Sigmoid colon (tissue), 7 donors: Measurements from ENCODE around the gene CAPN13. TPM values are rescaled to one million over a fixed set of nuclear protein-coding genes. Genes with fewer than 3 reads are reported as not detected.

Experiments
- DNase-seq: peaks from one replicate; pipeline ENCODE4 v3.0.0-alpha.2; 2019
- H3K27ac ChIP-seq, 4 donors: fragments of 200-600 bp; sonication (generic); one replicate each; pipeline ENCODE4 v1.5.1; 2016 to 2019; ENCODE audit warnings: mild to moderate bottlenecking in 1 of 4
- H3K27me3 ChIP-seq, 3 donors: fragments of 200-600 bp; sonication (generic); one replicate each; pipeline ENCODE4 v1.5.1; 2019; ENCODE audit warnings: mild to moderate bottlenecking in 1 of 3
- H3K36me3 ChIP-seq, 4 donors: fragments of 200-600 bp; sonication (generic); one replicate each; pipeline ENCODE4 v1.5.1; 2016 to 2019
- H3K4me1 ChIP-seq, 4 donors: fragments of 200-600 bp; sonication (generic); one replicate each; pipeline ENCODE4 v1.5.1; 2017 to 2019
- H3K4me3 ChIP-seq, 4 donors: fragments of 200-600 bp; sonication (generic); one replicate each; pipeline ENCODE4 v1.5.1; 2017 to 2019; ENCODE audit warnings: mild to moderate bottlenecking in 2 of 4, moderate library complexity in 1 of 4
- H3K9me3 ChIP-seq, 4 donors: fragments of 200-600 bp in 3 of 4; sonication (generic) in 3 of 4; one replicate each; pipeline versions ENCODE4 v1.5.1 to v1.6.1; 2013 to 2019
- EP300 ChIP-seq, 4 donors: sonication (generic); formaldehyde crosslinking; IDR thresholded peaks; one replicate each; pipeline ENCODE4 v1.6.1; 2017; ENCODE audit warnings: antibody characterized with exemption in 4 of 4
- POLR2A ChIP-seq, 2 donors: fragments of 450-650 bp; IDR thresholded peaks; one replicate each; pipeline ENCODE4 v1.6.1; 2016; ENCODE audit warnings: antibody characterized with exemption in 2 of 2, mild to moderate bottlenecking in 2 of 2, moderate library complexity in 2 of 2
- POLR2AphosphoS5 ChIP-seq, 4 donors: sonication (generic); formaldehyde crosslinking; IDR thresholded peaks; one replicate each; pipeline ENCODE4 v1.6.1; 2017; ENCODE audit warnings: antibody characterized with exemption in 4 of 4
- WGBS, 2 donors: extraction: QIAGEN DNeasy Blood & Tissue Kit; methylation state at CpG; one replicate each; pipeline ENCODE4 v1.1.7; 2013; 5-methylcytosine and 5-hydroxymethylcytosine counted together
- intact Hi-C: fragments of 100-400 bp; cut with DNase I; formaldehyde crosslinking; loops from one replicate; pipeline ENCODE4 v1.15.1; 2023
- polyA plus RNA-seq, 3 donors: library from polyadenylated mRNA; stranded (reverse); fragments of 200-250 nt; gene quantifications; one replicate each; pipeline ENCODE4 v1.2.3, GENCODE V29; 2013
- total RNA-seq, 4 donors: library from RNA; depleted of rRNA; stranded (reverse); fragments of >200 nt; gene quantifications; one replicate each; pipeline ENCODE4 v1.1.0, GENCODE V29; 2016
- TF ChIP-seq, protein P1 (sequence below), 4 experiments: fragments of 450-650 bp in 3 of 4; fragments of 200-600 bp in 1 of 4; IDR thresholded peaks; one replicate each; pipeline ENCODE4 v1.5.1; 2016 to 2019; ENCODE audit warnings: antibody characterized with exemption in 4 of 4, mild to moderate bottlenecking in 3 of 4, moderate library complexity in 2 of 4
- donor health status: healthy with polysubstance abuse.
- donor health status: Bipolar disorder and iron deficiency.
- donor health status: healthy.

Gene CAPN13
- total and polyA plus RNA-seq, 7 donors, result 11.4 to 17.3 (median 12.2) TPM; not detected in 4

DNA sequence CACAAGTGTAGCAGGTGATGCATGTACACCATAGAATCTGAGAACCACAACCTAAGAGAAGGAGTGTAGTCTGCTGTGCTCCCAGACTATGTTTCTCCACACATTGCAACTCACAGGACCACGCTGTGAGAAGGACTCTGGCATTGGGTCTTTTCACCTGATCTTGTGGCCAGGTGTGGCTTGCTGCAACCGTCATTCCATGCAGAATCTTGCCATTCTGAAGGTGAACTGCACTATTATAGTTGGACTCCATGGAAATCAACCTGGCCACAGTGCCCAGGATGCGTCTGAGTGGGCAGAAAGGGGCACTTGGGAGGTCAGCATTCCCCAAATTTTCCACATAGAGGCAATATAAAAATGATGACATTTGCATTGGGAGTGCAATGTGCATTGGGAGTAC, 122.2 kb downstream of the CAPN13 start:
- Histone ChIP-seq H3K36me3 (no peaks in the 10 kb centered on the region), H3K27me3 (no peaks in the 10 kb centered on the region), H3K9me3 (no peaks in the 10 kb centered on the region), H3K4me3 (no peak overlapping the region), H3K27ac (no peak overlapping the region), H3K4me1 (peaks cover 0 to 28% (median 22%) of the 10 kb centered on the region in 4 donors)
- intact Hi-C loops, result no loop called here
- peak; percentile 13 for DNase-seq
- 93% methylated on average over 3 of the region's 3 CpGs for WGBS, 2 donors
- TF ChIP-seq POLR2AphosphoS5 (IDR thresholded peaks at IDR 0.05) (no peak), POLR2A (IDR thresholded peaks at IDR 0.05) (no peak), EP300 (IDR thresholded peaks at IDR 0.05) (no peak)
- TF ChIP-seq, protein P1, sequence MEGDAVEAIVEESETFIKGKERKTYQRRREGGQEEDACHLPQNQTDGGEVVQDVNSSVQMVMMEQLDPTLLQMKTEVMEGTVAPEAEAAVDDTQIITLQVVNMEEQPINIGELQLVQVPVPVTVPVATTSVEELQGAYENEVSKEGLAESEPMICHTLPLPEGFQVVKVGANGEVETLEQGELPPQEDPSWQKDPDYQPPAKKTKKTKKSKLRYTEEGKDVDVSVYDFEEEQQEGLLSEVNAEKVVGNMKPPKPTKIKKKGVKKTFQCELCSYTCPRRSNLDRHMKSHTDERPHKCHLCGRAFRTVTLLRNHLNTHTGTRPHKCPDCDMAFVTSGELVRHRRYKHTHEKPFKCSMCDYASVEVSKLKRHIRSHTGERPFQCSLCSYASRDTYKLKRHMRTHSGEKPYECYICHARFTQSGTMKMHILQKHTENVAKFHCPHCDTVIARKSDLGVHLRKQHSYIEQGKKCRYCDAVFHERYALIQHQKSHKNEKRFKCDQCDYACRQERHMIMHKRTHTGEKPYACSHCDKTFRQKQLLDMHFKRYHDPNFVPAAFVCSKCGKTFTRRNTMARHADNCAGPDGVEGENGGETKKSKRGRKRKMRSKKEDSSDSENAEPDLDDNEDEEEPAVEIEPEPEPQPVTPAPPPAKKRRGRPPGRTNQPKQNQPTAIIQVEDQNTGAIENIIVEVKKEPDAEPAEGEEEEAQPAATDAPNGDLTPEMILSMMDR (IDR thresholded peaks at IDR 0.05), result no peak

DNA sequence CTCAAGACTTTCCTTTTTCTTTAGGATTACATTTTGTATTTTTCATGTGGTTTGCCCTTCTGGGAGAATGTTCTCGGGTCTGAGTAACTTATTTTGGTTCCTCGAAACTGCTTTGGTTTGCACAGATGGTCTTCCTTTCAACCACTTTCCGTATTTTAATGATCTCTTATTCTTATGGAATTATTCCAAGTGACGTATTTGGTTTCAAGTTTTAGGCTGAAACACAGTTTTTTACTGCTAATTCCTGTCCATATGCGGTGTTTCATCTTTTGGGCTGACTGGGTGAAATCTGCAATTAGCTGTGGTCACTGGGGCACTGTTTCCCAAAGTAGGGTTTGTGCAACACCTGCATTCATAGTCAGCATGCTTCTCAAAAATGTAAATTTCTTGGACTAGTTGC, 122.7 kb downstream of the CAPN13 start:
- H3K36me3 ChIP-seq, result no peaks in the 10 kb centered on the region
- peak; percentile 14 for DNase-seq
- WGBS, 2 donors, result 81 to 82% methylated on average over 5 of the region's 5 CpGs
- peaks cover 0 to 23% (median 18%) of the 10 kb centered on the region in 4 donors for H3K4me1 ChIP-seq
- intact Hi-C loops, result no loop called here
- H3K4me3 ChIP-seq, result no peak overlapping the region
- no peaks in the 10 kb centered on the region for H3K9me3 ChIP-seq
- TF ChIP-seq EP300 (IDR thresholded peaks at IDR 0.05) (no peak), POLR2AphosphoS5 (IDR thresholded peaks at IDR 0.05) (no peak)
- TF ChIP-seq, protein P1 (IDR thresholded peaks at IDR 0.05), result no peak
- no peak overlapping the region for H3K27ac ChIP-seq
- no peaks in the 10 kb centered on the region for H3K27me3 ChIP-seq

DNA sequence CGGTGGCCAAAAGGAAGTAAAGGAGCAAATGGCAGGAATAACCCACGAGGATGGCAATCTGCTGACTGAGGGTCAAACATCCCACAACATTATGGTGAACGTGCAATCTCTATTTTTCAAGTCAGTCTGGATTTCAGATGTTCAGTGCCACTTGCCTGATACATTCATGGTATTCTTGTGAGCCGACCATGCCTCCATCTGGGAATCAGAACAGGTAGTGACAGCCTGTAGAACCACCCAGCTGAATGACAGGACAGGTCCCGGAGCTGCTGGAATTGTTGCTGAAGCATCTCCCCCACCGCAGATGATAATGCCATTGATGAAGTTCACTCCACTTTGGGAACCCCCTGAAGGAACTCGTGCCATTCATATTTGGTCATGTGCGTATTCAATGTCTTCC, 123.2 kb downstream of the CAPN13 start:
- peak; percentile 42 for DNase-seq
- Histone ChIP-seq H3K36me3 (no peaks in the 10 kb centered on the region), H3K27ac (no peak overlapping the region), H3K4me3 (no peak overlapping the region), H3K9me3 (no peaks in the 10 kb centered on the region), H3K27me3 (no peaks in the 10 kb centered on the region), H3K4me1 (peaks cover 0 to 18% (median 13%) of the 10 kb centered on the region in 4 donors)
- intact Hi-C loops, result no loop called here
- no peak for TF ChIP-seq EP300 (IDR thresholded peaks at IDR 0.05)
- TF ChIP-seq POLR2A (IDR thresholded peaks at IDR 0.05), result no peak
- TF ChIP-seq, protein P1 (IDR thresholded peaks at IDR 0.05), result no peak
- TF ChIP-seq POLR2AphosphoS5 (IDR thresholded peaks at IDR 0.05), result no peak
- 93 to 94% methylated on average over 8 of the region's 8 CpGs for WGBS, 2 donors

DNA sequence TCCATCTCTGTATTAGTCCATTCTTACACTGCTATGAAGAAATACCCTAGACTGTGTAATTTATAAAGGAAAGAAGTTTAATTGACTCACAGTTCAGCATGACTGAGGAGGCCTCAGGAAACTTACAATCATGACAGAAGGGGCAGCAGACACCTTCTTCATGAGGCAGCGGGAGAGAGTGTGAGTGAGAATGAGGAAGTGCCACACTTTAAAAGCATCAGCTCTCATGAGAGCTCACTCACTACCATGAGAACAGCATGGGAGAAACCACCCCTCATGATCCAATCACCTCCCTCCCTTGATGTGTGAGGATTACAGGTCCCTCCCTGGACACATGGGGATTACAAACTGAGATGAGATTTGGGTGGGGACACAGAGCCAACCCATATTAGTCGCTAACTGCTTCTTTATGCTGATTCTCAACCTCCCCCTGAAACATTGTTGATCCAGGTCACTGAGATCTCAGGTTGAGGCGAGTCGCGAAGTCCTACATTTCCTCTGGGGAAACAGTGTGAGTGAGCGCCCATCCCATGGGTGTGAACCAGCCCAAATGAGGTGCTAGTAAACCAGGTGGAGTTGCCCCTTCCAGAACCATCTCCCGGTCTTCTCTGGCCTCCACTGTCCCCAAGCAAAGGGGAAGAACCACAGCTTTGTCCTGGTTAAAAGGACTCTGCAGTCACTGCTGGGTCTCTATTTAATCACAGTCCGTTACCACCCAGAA, 123.8 kb downstream of the CAPN13 start:
- Histone ChIP-seq H3K27ac (no peak overlapping the region), H3K9me3 (no peaks in the 10 kb centered on the region), H3K27me3 (no peaks in the 10 kb centered on the region), H3K4me1 (peaks cover 0 to 12% (median 7%) of the 10 kb centered on the region in 4 donors), H3K4me3 (no peak overlapping the region), H3K36me3 (no peaks in the 10 kb centered on the region)
- DNase-seq, result peak; percentile 27
- intact Hi-C loops, result no loop called here
- TF ChIP-seq POLR2A (IDR thresholded peaks at IDR 0.05) (no peak), EP300 (IDR thresholded peaks at IDR 0.05) (no peak), POLR2AphosphoS5 (IDR thresholded peaks at IDR 0.05) (no peak)
- TF ChIP-seq, protein P1 (IDR thresholded peaks at IDR 0.05), result no peak
- WGBS, 2 donors, result 90 to 94% methylated on average over 8 of the region's 8 CpGs

DNA sequence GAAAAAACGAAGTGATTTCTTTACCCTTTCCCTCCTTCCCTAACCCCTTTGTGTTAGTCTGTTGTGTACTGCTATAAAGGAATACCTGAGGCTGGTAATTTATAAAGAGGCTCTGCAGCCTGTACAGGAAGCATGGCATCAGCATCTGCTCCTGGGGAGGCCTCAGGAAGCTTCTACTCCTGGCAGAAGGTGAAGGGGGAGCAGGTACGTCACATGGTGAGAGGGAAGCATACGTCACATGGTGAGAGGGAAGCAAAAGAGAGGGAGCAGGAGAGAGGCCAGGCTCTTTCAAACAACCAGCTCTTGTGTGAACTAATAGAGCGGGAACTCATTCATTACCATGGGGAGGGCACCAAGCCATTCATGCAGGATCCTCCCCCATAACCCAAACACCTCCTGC, 126.2 kb downstream of the CAPN13 start:
- TF ChIP-seq, protein P1 (IDR thresholded peaks at IDR 0.05), result no peak
- TF ChIP-seq EP300 (IDR thresholded peaks at IDR 0.05) (no peak), POLR2AphosphoS5 (IDR thresholded peaks at IDR 0.05) (no peak), POLR2A (IDR thresholded peaks at IDR 0.05) (no peak)
- intact Hi-C loops, result no loop called here
- Histone ChIP-seq H3K4me1 (no peaks in the 10 kb centered on the region), H3K9me3 (no peaks in the 10 kb centered on the region), H3K4me3 (no peak overlapping the region), H3K36me3 (no peaks in the 10 kb centered on the region), H3K27me3 (no peaks in the 10 kb centered on the region), H3K27ac (no peak overlapping the region)
- 87 to 93% methylated on average over 4 of the region's 4 CpGs for WGBS, 2 donors
- peak; percentile 26 for DNase-seq
